ENCODE results near the gene FAM118B.

Gene FAM118B

GRCh38 chr11:126311401-126312291 lies 100.1 kb downstream of the FAM118B start:
- DNase-seq (ENCODE audit: low read depth): no peak

Data from activated T-helper 1 cell treated with Interleukin-2 at 50 U/mL for 16 hours (primary cell).